HG02885 (cell line): ENCODE data around the gene NOS1AP.

Experiments used
- ATAC-seq: cut with Tn5 transposase; IDR thresholded peaks from one replicate; pipeline ENCODE4 v1.9.1; 2021; ENCODE audit warnings: mild to moderate bottlenecking; ENCODE audit not compliant: unreplicated experiment, poor library complexity

Gene NOS1AP

DNA sequence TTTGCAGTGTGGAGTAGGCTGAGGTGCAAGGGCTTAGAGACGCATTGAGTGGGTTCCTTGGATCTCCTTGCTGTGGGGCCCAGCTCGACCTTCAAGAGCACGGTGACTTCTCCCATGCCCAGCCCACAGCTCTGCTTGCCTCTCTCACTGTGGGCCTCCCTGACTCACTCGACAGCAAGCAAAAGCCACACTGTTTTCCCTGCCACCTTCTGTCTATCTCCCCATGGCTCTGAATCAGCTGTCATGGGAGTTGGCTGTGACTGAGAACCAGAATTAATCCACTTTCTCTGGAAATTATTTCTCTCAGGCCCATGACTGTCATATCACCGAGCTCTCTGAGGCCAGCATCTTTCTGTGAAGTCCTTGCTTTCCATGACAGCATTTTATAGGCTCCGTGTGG, 140.7 kb downstream of the NOS1AP start:
- ATAC-seq: no peak

DNA sequence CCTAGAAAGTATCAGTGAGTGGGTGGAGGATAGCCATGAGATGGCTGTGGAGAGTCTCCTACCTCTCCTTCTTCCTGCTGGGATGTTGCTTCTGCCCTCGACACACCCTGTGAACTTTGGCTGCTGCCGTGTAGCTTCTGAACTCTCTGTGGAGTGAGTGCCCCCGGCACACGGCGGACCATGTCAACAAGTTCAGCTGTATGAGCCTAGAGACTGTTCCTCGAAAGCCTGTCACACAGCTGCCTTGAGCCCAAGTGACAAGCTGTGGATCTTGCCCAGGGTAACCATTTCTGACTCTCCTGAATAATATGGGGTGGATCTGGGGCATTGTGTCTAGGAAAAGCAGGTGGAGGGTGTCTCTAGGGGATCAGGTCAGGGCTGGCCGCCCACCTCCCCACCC, 143.2 kb downstream of the NOS1AP start:
- no peak for ATAC-seq

GRCh38 chr1:162213281-162213912, 143.9 kb downstream of the NOS1AP start:
- no peak for ATAC-seq

DNA sequence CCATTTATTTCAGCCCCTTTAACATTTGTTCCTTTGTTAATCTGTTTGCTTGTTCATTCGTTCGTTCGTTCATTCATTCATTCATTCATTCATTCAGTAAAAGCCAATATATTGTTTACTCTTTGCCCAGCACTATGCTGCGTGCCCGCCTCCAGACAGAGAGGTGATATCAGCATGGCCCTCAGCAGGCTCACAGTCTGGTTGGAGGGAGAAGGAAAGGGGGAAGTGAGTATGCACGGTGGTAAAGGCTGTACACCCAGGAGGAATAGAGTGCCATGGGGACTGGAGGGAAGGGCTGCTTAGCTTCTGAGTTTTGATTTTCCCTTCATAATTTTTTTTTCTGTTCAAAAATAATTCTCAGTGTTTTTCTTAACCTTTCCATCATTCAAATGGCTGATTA, 144.7 kb downstream of the NOS1AP start:
- no peak for ATAC-seq

DNA sequence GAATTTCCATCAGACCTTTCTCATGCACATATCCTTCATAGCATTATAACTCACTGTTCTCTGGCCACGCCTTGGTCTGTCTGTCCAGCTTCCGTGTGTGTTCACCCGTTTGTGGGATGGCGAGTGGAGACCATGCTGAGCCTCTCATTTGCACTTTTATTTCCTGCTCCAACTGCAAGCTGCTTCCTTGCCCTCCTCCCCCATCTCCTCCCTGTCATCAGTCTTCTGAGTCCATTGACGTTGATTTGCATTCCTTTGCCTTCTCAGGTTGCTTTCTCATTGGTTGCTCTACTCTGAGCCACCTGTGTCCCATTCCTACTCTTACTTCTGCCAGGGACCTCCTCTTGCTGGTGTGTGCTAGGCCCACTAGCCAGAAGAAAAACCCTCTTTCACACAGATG, 146.4 kb downstream of the NOS1AP start:
- ATAC-seq: no peak

GRCh38 chr1:162216604-162217003, 147.1 kb downstream of the NOS1AP start:
- ATAC-seq: no peak

DNA sequence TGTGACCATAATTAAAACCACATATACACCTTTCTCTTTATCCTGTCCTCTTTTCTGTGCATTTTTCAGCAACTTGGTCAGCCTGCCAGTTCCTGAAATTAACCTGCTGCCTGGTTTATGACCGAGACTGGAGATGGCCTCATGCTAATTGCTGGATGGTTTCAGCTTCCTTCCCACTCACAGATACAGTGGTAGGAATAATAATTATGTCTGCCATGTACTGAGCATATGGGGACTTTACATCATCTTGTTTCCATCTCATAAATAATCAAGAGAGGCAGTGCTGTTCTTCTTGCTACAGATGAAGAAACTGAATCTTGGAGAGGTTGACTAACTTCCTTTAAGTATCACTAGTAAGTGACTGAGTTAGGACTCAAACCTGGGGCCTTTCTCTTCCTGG, 148.2 kb downstream of the NOS1AP start:
- ATAC-seq: no peak

DNA sequence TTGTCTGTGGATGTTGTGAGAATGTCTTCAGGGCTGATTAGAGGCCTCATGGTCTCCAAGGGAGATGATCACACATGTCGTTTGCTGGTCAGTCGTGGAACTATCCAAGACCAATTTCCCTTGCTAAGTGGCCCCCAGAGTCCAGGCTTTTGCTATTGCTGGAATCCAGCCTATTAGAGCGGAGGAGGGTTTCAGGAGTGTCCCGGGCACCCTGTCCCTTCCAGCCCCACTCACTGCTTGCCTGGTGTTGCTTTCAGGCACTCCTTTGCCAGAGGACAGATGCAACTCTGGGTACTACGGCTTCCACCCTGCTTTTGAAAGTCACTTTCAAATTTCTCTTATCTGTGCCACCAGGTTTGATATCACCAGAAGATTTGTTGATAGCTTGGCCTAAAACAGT, 149.1 kb downstream of the NOS1AP start:
- no peak for ATAC-seq

- ATAC-seq: no peak
These were observed 149.5 kb downstream of the NOS1AP start for GRCh38 chr1:162218975-162219374.

DNA sequence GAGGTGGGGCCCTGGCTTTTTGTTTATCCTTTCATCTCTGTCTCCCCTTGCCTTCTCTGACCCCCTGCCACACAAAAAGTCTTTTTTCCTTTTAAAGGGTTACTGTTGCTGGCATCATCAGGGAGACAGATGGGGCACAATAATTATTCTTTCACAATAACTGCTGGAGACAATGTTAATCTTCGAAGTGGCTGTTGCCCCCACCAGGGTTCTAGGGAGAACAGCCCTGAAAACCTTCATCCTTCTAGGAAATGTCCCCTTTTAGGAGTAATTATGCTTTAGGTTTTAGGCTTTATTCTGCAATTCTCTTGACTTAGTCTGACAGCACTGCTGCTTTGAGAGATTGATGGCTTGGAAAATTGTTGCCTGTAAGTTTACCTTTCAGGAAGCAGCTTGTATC, 150.0 kb downstream of the NOS1AP start:
- ATAC-seq: no peak

GRCh38 chr1:162220009-162220539, 150.6 kb downstream of the NOS1AP start:
- no peak for ATAC-seq

DNA sequence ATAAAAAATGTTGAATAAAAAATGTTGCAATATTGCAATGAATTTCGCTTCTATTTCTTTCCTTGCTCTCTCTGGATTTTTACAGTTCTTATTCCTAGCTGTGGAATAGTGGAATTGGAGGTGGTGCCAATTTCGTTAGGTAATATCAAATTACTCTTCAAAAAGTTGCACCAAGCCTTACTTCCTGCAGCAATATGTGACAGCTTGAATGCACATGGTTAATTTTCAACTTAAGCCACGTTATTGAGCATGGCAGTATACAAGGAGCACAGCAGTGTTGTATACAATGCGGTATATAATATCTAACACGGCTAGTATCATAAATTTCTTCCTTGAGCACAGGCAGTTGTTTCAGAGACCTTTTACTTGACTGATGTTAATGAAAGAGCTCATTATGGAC, 152.5 kb downstream of the NOS1AP start:
- no peak for ATAC-seq

DNA sequence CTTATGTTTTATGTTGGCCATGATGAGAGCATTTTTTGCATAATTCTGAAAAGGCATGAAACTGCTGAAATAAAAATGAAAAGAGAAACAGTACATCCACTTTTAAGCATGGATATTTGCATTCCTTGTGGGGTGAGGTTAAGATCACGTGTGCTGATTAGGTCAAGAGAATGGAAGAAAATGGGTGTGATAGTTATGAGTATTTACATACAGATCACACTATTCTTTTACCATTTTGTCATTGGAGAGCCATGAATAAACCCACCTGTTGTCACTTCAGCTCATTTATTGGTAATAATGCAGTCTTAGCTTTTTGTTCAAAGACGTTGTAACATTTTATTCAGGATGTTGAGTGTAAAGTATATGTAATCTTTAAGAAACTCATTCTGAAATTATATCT, 153.2 kb downstream of the NOS1AP start:
- ATAC-seq: no peak

- ATAC-seq: no peak
These were observed 154.0 kb downstream of the NOS1AP start for GRCh38 chr1:162223488-162223887.

DNA sequence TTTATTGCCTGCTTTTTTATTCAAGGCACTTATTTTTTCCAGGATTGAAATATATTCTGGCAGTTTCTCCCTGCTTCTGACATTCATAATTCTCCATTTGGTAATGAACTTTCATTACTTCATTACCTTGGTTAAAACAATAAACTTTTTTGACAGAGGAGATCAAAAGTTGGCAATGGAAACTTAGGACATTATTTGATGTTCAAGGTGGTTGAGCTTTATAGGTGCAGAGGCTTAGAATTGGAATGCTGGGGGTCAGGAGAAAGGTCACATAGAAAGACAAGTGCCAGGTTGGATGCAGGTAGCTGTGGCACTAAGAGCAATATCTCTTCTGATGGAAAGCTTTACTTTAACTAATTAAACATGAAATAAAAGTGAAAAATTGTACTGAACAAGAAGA, 154.8 kb downstream of the NOS1AP start:
- ATAC-seq: no peak

- no peak for ATAC-seq
These were observed 159.1 kb downstream of the NOS1AP start for GRCh38 chr1:162228586-162228985.

- no peak for ATAC-seq
These were observed 160.1 kb downstream of the NOS1AP start for GRCh38 chr1:162229549-162229948.

DNA sequence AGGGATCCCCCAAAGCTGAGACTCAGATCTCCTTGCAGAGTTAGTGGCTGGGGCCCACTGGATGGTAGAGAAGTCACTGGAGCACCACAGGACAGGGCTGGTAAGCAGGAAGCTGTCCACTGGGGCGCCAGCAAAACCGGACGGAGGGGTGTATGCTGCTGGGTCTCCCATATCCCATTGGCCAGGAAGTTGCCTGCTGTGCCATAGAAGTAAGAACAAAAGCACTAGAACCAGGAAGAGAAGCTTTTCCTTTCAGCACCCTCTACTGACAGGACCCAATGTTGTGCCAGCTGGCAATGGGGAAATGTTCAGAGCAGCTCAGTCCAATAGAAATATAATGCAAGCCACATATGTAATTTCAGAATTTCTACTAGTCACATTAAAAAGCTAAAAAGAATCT, 160.6 kb downstream of the NOS1AP start:
- ATAC-seq: no peak

GRCh38 chr1:162230517-162230916, 161.0 kb downstream of the NOS1AP start:
- no peak for ATAC-seq

DNA sequence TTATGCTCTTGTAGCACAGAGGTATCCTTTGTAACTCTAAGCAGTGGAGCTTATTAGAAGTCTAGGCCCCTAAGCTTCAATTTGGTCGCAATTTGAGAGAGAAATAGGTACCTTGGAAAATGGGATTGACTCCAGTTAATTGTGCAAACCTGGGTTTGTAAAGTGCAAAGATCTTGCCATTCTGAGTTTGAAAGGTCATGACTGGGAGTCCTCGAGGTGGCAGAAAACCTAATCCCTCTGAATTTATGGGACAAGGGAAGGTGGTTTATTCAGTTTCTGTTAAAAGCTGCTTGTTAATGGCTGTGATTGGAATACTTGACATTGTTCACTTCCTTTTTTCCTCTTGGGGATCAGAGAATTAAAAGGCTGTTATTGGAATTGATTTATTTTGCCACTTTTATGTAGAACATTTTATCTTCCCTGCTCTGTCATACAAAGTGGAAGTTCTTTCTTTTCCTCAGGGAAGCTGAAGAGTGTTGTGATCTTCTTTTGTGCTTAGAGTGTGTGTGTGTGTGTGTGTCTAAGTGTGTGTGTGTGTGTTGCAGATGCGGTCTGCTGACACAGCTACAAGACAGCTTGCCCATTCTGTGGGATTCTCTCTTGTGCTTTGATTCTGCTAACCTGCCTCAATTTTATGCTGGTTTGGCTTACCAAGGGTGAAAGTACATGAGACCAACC, 162.7 kb downstream of the NOS1AP start:
- no peak for ATAC-seq

DNA sequence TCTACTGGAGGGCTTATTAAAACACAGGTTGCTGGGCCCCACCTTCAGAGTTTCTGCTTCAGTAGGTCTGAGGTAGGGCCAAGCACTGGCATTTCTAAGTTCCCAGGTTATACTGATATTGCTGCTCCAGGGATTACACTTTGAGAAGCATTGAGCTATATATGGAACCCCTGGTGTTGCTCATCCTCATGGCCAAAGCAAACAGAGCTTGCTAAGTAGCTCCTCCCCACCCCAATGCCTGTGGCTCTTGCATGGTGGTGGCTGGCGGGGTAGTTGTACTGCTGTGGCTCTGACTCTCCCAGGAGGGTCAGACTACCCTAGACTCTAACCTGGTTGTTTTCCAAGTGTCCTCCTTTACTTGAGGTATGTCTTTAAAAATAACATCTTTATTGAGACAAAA, 163.6 kb downstream of the NOS1AP start:
- ATAC-seq: no peak

DNA sequence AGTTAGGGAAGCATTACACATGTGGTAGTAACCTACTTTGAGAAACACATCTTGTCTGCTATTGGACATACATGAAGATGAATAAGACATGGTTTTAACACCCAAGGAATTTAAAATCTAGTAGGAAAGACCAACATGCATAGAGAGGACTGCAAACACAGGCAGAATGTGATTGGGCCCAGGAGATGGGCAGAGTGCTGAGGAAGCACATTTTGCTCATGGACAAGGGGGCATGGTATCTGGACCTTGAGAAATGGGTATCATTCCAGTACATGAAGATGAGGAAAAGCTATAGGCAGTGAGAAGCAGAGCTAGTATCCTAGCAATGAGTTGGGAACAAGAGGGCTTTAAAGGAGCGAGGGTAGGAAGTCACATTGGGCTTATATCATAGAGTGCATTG, 164.4 kb downstream of the NOS1AP start:
- ATAC-seq: no peak
